IMR-90 (cell line): Measurements from ENCODE around the gene DEFB110. TPM values are rescaled to one million over a fixed set of nuclear protein-coding genes. Genes with fewer than 3 reads are reported as not detected.

Experiments used
- ATAC-seq: fragments of 200-7000 bp; cut with Tn5 transposase; 2 replicates; pipeline ENCODE4 v1.9.1; 2020; ENCODE audit warnings: low read depth, mild to moderate bottlenecking, moderate library complexity
- BruUV-seq: library from RNA; stranded (reverse); fragments of 400-500 nt; replicated peaks from 2 replicates; lab custom pipeline; 2021; lab: Mats Ljungman, UMichigan
- CTCF ChIA-PET: fragments of 300-600 bp; formaldehyde crosslinking; extraction: SDS; loops from one replicate; lab custom pipeline; 2021; ENCODE audit warnings: antibody characterized with exemption; lab: Yijun Ruan, JAX
- POLR2A ChIA-PET: fragments of 300-600 bp; sonication (Branson Sonifier 250); formaldehyde crosslinking; loops from one replicate; lab custom pipeline; 2022; ENCODE audit warnings: antibody characterized with exemption; ENCODE audit not compliant: unreplicated experiment; lab: Charles Lee
- DNase-seq: peaks from one replicate; pipeline ENCODE4 v3.0.0; 2013
- H2AFZ ChIP-seq: replicated peaks from 2 replicates; pipeline ENCODE3; 2013; ENCODE audit warnings: low read length, mild to moderate bottlenecking; ENCODE audit not compliant: poor library complexity
- H2AK5ac ChIP-seq: 2 replicates; pipeline ENCODE4 v1.6.1; 2013; ENCODE audit warnings: low read depth, low read length, inconsistent platforms
- H2AK9ac ChIP-seq: replicated peaks from 2 replicates; pipeline ENCODE3; 2013; ENCODE audit warnings: mild to moderate bottlenecking, low read depth, low read length, moderate library complexity; ENCODE audit not compliant: poor library complexity
- H2BK120ac ChIP-seq: 2 replicates; pipeline ENCODE4 v1.6.1; 2013; ENCODE audit warnings: low read depth, low read length, inconsistent platforms
- H2BK15ac ChIP-seq: 3 replicates; pipeline ENCODE4 v1.6.1; 2013; ENCODE audit warnings: low read depth, low read length, inconsistent platforms
- H2BK20ac ChIP-seq: 2 replicates; pipeline ENCODE4 v1.6.1; 2013; ENCODE audit warnings: low read depth, mild to moderate bottlenecking, inconsistent platforms, low read length, moderate library complexity
- H2BK5ac ChIP-seq: 2 replicates; pipeline ENCODE4 v1.6.1; 2013; ENCODE audit warnings: mild to moderate bottlenecking, low read depth, low read length, inconsistent platforms; ENCODE audit not compliant: poor library complexity, severe bottlenecking
- H3K14ac ChIP-seq: replicated peaks from 2 replicates; pipeline ENCODE4 v1.6.1; 2013; ENCODE audit warnings: low read depth, low read length, inconsistent platforms
- H3K18ac ChIP-seq: 2 replicates; pipeline ENCODE4 v1.6.1; 2013; ENCODE audit warnings: low read depth, low read length, control low read depth
- H3K23ac ChIP-seq: 2 replicates; pipeline ENCODE4 v1.6.1; 2013; ENCODE audit warnings: low read depth, low read length, inconsistent platforms
- H3K27ac ChIP-seq: 2 replicates; pipeline ENCODE4 v1.5.1; 2013; ENCODE audit warnings: mild to moderate bottlenecking, control low read depth, low read length; ENCODE audit not compliant: insufficient read depth
- H3K27me3 ChIP-seq: 2 replicates; pipeline ENCODE4 v1.6.1; 2013; ENCODE audit warnings: low read length; ENCODE audit not compliant: control insufficient read depth, insufficient read depth
- H3K36me3 ChIP-seq: 2 replicates; pipeline ENCODE4 v1.6.1; 2013; ENCODE audit warnings: low read length, mixed read lengths; ENCODE audit not compliant: control insufficient read depth, insufficient read depth
- H3K4ac ChIP-seq: 2 replicates; pipeline ENCODE4 v1.6.1; 2013; ENCODE audit warnings: low read depth, low read length, inconsistent platforms
- H3K4me1 ChIP-seq: 2 replicates; pipeline ENCODE4 v1.6.1; 2013; ENCODE audit warnings: low read length, mixed read lengths; ENCODE audit not compliant: control insufficient read depth, insufficient read depth
- H3K4me2 ChIP-seq: 2 replicates; pipeline ENCODE4 v1.6.1; 2013; ENCODE audit warnings: low read depth, mild to moderate bottlenecking, control low read depth, low read length, moderate library complexity
- H3K4me3 ChIP-seq: 2 replicates; pipeline ENCODE4 v1.5.1; 2013; ENCODE audit warnings: low read depth, mild to moderate bottlenecking, control low read depth, low read length, moderate library complexity; ENCODE audit not compliant: insufficient read depth
- H3K56ac ChIP-seq: 2 replicates; pipeline ENCODE4 v1.6.1; 2013; ENCODE audit warnings: low read length, inconsistent platforms; ENCODE audit not compliant: insufficient read depth; ENCODE audit errors: extremely low read depth
- H3K79me1 ChIP-seq, 2 experiments: 2 replicates each; pipeline ENCODE4 v1.6.1; 2013; ENCODE audit warnings: low read length in 2 of 2, inconsistent platforms in 1 of 2, low read depth in 1 of 2
- H3K9ac ChIP-seq: 2 replicates; pipeline ENCODE4 v1.6.1; 2013; ENCODE audit warnings: low read depth, low read length, control low read depth
- H3K9me1 ChIP-seq: 2 replicates; pipeline ENCODE4 v1.6.1; 2013; ENCODE audit warnings: low read length, inconsistent platforms; ENCODE audit not compliant: insufficient read depth
- H3K9me3 ChIP-seq: 2 replicates; pipeline ENCODE4 v1.6.1; 2013; ENCODE audit warnings: low read length; ENCODE audit not compliant: control insufficient read depth, insufficient read depth
- H4K20me1 ChIP-seq: 2 replicates; pipeline ENCODE4 v1.6.1; 2013; ENCODE audit warnings: low read length, inconsistent platforms; ENCODE audit not compliant: insufficient read depth
- H4K5ac ChIP-seq: 2 replicates; pipeline ENCODE4 v1.6.1; 2013; ENCODE audit warnings: mild to moderate bottlenecking, low read depth, low read length, control low read depth
- H4K8ac ChIP-seq, 2 experiments: 2 replicates each; pipeline ENCODE4 v1.6.1; 2013; ENCODE audit warnings: low read depth in 2 of 2, low read length in 2 of 2, control low read depth in 1 of 2, inconsistent platforms in 1 of 2
- H4K91ac ChIP-seq: 2 replicates; pipeline ENCODE4 v1.6.1; 2013; ENCODE audit warnings: low read depth, low read length, inconsistent platforms; ENCODE audit not compliant: insufficient read depth
- MAZ ChIP-seq: IDR thresholded peaks from 2 replicates; pipeline ENCODE4 v1.6.1; 2012; ENCODE audit warnings: low read depth, mild to moderate bottlenecking, low read length, improper control_type of control experiment, moderate library complexity, borderline replicate concordance
- POLR2A ChIP-seq: IDR thresholded peaks from 2 replicates; pipeline ENCODE4 v1.6.1; 2012; ENCODE audit warnings: mild to moderate bottlenecking, low read depth, low read length
- WGBS, 2 experiments: methylation state at CpG; one replicate each; pipeline versions ENCODE4 v1.1.5 to v1.1.7; 2013; ENCODE audit warnings: missing lambda C conversion rate in 2 of 2; ENCODE audit not compliant: insufficient read length in 1 of 2; ENCODE audit errors: extremely low coverage in 2 of 2; 5-methylcytosine and 5-hydroxymethylcytosine counted together
- dilution Hi-C: fragments of 300-500 bp; cut with HindIII; formaldehyde crosslinking; loops from one replicate; pipeline ENCODE4 v1.14.3; 2018; ENCODE audit warnings: low sequenced_read_pairs; ENCODE audit not compliant: unreplicated experiment
- in situ Hi-C: fragments of 300-500 bp; cut with MboI; formaldehyde crosslinking; loops from 3 replicates; pipeline ENCODE4 v1.14.3; 2019; ENCODE audit warnings: low sequenced_read_pairs, inconsistent platforms, mixed read lengths
- intact Hi-C: fragments of 100-400 bp; cut with micrococcal nuclease; formaldehyde crosslinking; loops from 2 replicates; pipeline ENCODE4 v1.10.0; 2022
- polyA plus RNA-seq, 3 experiments: library from polyadenylated mRNA; depleted of rRNA; stranded (reverse); fragments of >200 nt; gene quantifications; 2 replicates each; pipeline ENCODE4 v1.2.3, GENCODE V29; 2012; ENCODE audit warnings: low replicate concordance in 1 of 3
- total RNA-seq: library from RNA; depleted of rRNA; stranded (reverse); fragments of >200 nt; gene quantifications from 2 replicates; pipeline ENCODE4 v1.2.3, GENCODE V29; 2012
- TF ChIP-seq, protein P1 (sequence below): fragments of 150-350 bp; IDR thresholded peaks from 2 replicates; pipeline ENCODE4 v1.6.1; 2017; ENCODE audit warnings: mild to moderate bottlenecking, antibody characterized with exemption, low read length, low read depth

Gene DEFB110
- total and polyA plus RNA-seq, 2 of the 4 experiments (the other 2 are of a cell fraction): not detected

- H3K27me3 ChIP-seq: no peaks in the 10 kb centered on the region
- no peak overlapping the region for H2AFZ ChIP-seq
- no peak overlapping the region for H3K23ac ChIP-seq
- H3K14ac ChIP-seq: no peak overlapping the region
- H3K9ac ChIP-seq: no peak overlapping the region
- no peak overlapping the region for H4K8ac ChIP-seq
- no peak overlapping the region for H2AK5ac ChIP-seq
- H3K9me3 ChIP-seq: no peaks in the 10 kb centered on the region
- no peak overlapping the region for H3K18ac ChIP-seq
- CTCF ChIA-PET: no interaction called here
- dilution Hi-C loops (no loop called here), intact Hi-C loops (no loop called here), in situ Hi-C loops (no loop called here)
- peak overlapping the region; percentile 47; the same call in 1 of the 2 replicates for H3K4me3 ChIP-seq
- ATAC-seq (no peak), DNase-seq (no peak)
- H3K4me2 ChIP-seq: peak overlapping the region; percentile 86
- H3K56ac ChIP-seq: no peak overlapping the region
- no TSS peak for BruUV-seq
- TF ChIP-seq MAZ (no peak), POLR2A (no peak)
- TF ChIP-seq, protein P1, sequence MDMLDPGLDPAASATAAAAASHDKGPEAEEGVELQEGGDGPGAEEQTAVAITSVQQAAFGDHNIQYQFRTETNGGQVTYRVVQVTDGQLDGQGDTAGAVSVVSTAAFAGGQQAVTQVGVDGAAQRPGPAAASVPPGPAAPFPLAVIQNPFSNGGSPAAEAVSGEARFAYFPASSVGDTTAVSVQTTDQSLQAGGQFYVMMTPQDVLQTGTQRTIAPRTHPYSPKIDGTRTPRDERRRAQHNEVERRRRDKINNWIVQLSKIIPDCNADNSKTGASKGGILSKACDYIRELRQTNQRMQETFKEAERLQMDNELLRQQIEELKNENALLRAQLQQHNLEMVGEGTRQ: no peak
- POLR2A ChIA-PET: no interaction called here
- no peaks in the 10 kb centered on the region for H3K79me1 ChIP-seq
- H2BK5ac ChIP-seq: no peak overlapping the region
- H3K9me1 ChIP-seq: no peaks in the 10 kb centered on the region
- no peaks in the 10 kb centered on the region for H3K4me1 ChIP-seq
- H4K91ac ChIP-seq: no peak overlapping the region
- no CpG with 5 or more reads among the region's 3 CpGs for WGBS, 2 experiments
- H2BK20ac ChIP-seq: no peak overlapping the region
- no peak overlapping the region for H2BK120ac ChIP-seq
- H4K20me1 ChIP-seq: no peaks in the 10 kb centered on the region
- H4K5ac ChIP-seq: no peak overlapping the region
- H2AK9ac ChIP-seq: no peak overlapping the region
- H3K4ac ChIP-seq: no peak overlapping the region
- no peak overlapping the region for H2BK15ac ChIP-seq
- no peak overlapping the region for H3K27ac ChIP-seq
- no peaks in the 10 kb centered on the region for H3K36me3 ChIP-seq
These were observed 43.2 kb downstream of the DEFB110 start for GRCh38 chr6:49978332-49979226.
